Measurements from ENCODE around the gene TSPEAR. TPM values are rescaled to one million over a fixed set of nuclear protein-coding genes. Genes with fewer than 3 reads are reported as not detected.

Gene TSPEAR
- total and polyA plus RNA-seq, 11 donors = 0.01 to 2.6 (median 0.71) TPM; not detected in 2

DNA sequence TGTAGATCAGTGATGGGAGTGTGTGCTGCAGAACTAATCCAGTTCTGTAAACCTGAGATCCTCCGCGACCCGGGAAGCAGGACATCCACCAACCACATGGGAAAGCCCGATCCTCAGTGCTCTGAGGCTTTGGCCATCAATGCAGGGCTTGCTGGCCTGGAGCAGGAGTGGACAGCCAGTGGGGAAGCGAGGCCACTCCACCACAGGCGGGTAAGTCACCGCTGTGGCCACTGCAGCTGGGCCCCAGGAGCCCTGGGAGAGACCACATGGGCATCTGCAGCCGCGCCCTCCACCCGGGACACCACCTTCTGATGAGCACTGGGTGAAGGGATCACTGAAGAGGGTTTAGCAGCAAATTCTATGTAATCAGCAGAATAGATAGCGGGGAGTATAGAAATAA, 30.2 kb downstream of the TSPEAR start:
- 65 to 89% (median 80%) methylated on average over 11 of the region's 11 CpGs for WGBS, 4 donors
- Histone ChIP-seq H3K27me3 (peaks cover 0 to 16% (median 0%) of the 10 kb centered on the region in 9 donors), H3K9me3 (peaks cover 0 to 6% (median 0%) of the 10 kb centered on the region in 12 donors), H3K4me3 (no peak overlapping the region), H3K36me3 (no peaks in the 10 kb centered on the region), H3K27ac (no peak overlapping the region), H3K4me1 (no peaks in the 10 kb centered on the region)
- intact Hi-C loops (cut with DNase I) = no loop called here
- ATAC-seq (no peak), DNase-seq (no peak)
- TF ChIP-seq CTCF (IDR thresholded peaks at IDR 0.05) = no peak
- no peak for TF ChIP-seq POLR2A (IDR thresholded peaks at IDR 0.05)

GRCh38 chr21:44677881-44678280, 33.5 kb downstream of the TSPEAR start:
- H3K9me3 ChIP-seq = peaks cover 0 to 16% (median 4%) of the 10 kb centered on the region in 12 donors
- 89 to 97% (median 92%) methylated on average over 13 of the region's 13 CpGs for WGBS, 4 donors
- no peaks in the 10 kb centered on the region for H3K4me1 ChIP-seq
- intact Hi-C loops (cut with DNase I) = no loop called here
- H3K4me3 ChIP-seq = no peak overlapping the region
- peaks cover 0 to 5% (median 0%) of the 10 kb centered on the region in 9 donors for H3K27me3 ChIP-seq
- H3K27ac ChIP-seq = no peak overlapping the region
- ATAC-seq (no peak), DNase-seq (no peak)
- H3K36me3 ChIP-seq = no peaks in the 10 kb centered on the region
- no peak for TF ChIP-seq POLR2A (IDR thresholded peaks at IDR 0.05)
- no peak for TF ChIP-seq CTCF (IDR thresholded peaks at IDR 0.05)

DNA sequence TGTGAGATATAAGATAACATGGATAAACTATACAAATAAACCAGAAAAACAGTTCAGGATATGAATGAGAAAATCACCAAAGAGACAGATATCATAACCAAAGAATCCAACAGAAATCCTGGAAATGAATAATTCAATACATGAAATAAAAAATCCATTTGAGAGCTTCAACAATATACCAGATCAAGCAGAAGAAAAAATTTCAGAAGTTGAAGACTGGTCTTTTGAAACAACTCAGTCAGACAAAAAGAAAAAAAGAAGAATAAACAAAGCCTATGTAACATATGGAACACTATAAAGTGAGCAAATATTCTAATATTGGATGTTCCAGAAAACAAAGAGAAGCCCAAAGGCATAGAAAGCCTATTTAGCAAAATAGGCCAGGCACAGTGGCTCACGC, 39.5 kb downstream of the TSPEAR start:
- ATAC-seq (no peak), DNase-seq (no peak)
- no peak for TF ChIP-seq POLR2A (IDR thresholded peaks at IDR 0.05)
- 94 to 100% (median 94%) methylated on average over 1 of the region's 1 CpG for WGBS, 4 donors
- intact Hi-C loops (cut with DNase I) = no loop called here
- Histone ChIP-seq H3K9me3 (peaks cover 0 to 43% (median 16%) of the 10 kb centered on the region in 12 donors), H3K4me1 (no peaks in the 10 kb centered on the region), H3K27ac (no peak overlapping the region), H3K27me3 (no peaks in the 10 kb centered on the region), H3K36me3 (no peaks in the 10 kb centered on the region), H3K4me3 (no peak overlapping the region)

- Histone ChIP-seq H3K9me3 (peaks cover 0 to 43% (median 16%) of the 10 kb centered on the region in 12 donors), H3K4me3 (no peak overlapping the region), H3K27me3 (no peaks in the 10 kb centered on the region), H3K27ac (no peak overlapping the region), H3K36me3 (no peaks in the 10 kb centered on the region), H3K4me1 (no peaks in the 10 kb centered on the region)
- intact Hi-C loops (cut with DNase I) = no loop called here
- DNase-seq (no peak), ATAC-seq (no peak)
- TF ChIP-seq CTCF (IDR thresholded peaks at IDR 0.05) (no peak), POLR2A (IDR thresholded peaks at IDR 0.05) (no peak)
- 67 to 85% (median 78%) methylated on average over 2 to 3 of the region's 3 CpGs for WGBS, 4 donors
These were observed 40.5 kb downstream of the TSPEAR start for GRCh38 chr21:44670642-44671432.
